HG03520 (cell line): ENCODE data around the gene GNRH2.
"Not testable (repeated sequence)": the region's sequence is repeated elsewhere in the genome, so short reads cannot be mapped to it uniquely, and the experiment has no call there.

ENCODE experiments used
- ATAC-seq: cut with Tn5 transposase; IDR thresholded peaks from one replicate; pipeline ENCODE4 v1.9.1; 2021; ENCODE audit warnings: mild to moderate bottlenecking, moderate library complexity; ENCODE audit not compliant: unreplicated experiment

The GNRH2 gene

DNA sequence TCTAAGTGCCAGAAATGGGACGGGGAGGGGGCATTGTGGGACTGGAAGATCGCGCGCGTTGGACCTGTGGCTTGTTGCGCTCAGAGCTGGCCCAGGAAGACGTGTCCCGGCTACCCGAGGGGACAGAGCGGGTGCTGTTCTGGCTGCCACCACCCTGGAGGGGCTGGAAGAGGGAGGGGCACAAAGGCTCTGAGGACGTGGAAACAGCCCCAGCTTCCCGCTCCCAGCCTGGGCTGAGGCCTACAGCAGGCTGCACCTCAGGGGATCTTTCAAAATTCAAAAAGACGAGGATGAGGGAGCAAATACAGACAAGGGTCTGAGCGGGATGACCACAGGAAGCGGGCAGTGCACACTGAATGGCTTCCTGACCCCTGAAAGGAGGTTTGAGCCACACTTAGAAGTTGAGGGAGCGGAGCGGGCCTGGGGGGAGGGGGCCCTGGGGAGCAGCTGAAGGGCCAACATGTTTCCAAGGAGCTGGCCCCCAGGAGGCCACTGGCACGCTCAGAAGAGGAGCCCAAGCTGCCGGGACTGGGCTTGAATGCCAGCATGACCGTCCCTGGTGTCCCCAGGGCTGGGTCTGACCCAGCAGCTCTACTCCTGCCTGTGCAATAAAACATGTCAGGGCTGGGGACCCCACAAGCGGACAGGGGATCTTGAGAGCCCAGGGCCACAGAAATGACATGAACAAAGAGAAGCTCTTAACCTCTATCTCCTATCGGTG is 29.3 kb downstream of the GNRH2 start:
- ATAC-seq = no peak

- ATAC-seq = not testable (repeated sequence)
These were observed 29.8 kb downstream of the GNRH2 start for GRCh38 chr20:3073251-3073643.

GRCh38 chr20:3074812-3075211 is 31.4 kb downstream of the GNRH2 start:
- no peak for ATAC-seq

DNA sequence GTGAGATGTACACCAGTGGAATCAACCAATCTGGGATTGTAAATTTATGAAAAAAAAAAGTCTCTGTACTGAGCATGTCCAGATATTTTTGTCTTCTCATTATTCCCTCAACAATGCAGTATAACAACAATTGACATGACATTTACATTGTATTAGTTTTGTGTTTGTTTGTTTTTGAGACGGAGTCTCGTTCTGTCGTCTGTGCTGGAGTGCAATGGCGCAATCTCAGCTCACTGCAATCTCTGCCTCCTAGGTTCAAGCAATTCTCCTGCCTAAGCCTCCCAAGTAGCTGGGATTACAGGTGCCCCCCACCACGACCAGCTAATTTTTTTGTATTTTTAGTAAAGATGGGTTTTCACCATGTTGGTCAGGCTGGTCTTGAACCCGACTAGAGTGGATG is 31.9 kb downstream of the GNRH2 start:
- ATAC-seq = not testable (repeated sequence)

DNA sequence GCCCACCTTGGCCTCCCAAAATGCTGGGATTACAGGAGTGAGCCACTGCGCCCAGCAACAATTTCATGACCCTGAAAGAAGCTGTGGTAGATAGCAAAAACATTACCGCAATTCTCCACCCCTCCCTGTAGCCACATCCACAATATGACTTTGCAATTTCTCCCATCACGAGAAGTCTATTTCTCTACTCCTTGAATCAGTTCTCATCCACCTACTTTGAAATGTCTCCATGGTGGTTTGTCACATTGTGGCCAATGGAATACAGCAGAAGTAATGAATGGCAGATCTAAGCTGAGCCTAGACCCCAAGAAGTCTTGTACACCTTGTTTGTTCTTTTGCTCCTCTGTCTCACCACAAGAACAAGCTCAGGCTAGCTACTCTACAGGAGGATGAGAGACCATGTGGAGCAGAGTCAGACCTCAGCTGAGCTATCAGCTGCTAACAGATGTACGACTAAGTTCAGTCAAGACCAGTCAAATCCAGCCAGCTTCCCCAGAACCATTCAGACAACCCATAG is 34.3 kb downstream of the GNRH2 start:
- no peak for ATAC-seq

GRCh38 chr20:3080939-3081388 is 37.5 kb downstream of the GNRH2 start:
- no peak for ATAC-seq

GRCh38 chr20:3081641-3082040 is 38.2 kb downstream of the GNRH2 start:
- no peak for ATAC-seq

GRCh38 chr20:3082306-3082951 is 39.0 kb downstream of the GNRH2 start:
- ATAC-seq = no peak

GRCh38 chr20:3082955-3083952 is 39.8 kb downstream of the GNRH2 start:
- no peak for ATAC-seq

DNA sequence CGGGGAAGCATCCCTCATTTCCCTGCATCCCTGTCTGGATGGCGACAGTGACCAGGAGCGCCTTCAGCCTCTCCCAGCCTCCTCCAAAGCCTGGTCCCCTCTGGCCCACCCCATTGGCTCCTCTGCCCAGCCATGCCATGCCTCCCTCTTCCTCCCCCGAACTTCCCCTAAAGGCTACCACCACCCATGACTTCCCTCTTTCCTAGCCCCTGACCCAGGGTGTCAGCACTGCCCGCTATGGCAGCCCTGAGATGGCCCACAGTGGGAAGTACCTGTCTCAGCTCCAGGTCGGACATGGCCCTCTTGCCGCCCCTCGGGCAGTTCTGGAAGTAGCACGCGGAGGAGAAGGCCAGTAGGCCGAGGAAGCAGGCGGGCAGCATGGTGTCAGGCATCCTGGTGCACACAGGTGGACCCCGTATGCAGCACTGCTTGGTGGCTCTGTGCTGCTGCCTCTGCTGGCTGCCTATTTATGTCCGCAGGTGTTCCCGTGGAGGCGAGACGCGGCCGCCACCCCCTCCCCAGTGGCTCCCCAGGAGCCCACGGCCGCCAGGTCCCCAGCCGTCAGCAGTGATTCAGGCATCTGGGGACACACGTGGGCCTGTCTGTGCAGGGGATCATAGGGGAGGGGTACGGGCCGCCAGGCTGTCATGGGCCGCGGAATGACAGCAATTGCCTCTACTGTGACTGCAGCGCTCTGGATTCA is 41.0 kb downstream of the GNRH2 start, which contains the start of gene AVP:
Gene AVP, minus strand, starts transcription at position 442 of the 703 bp plus-strand sequence. Its CDS starts 50 bp downstream, at position 392.
- ATAC-seq = no peak

GRCh38 chr20:3084986-3085360 is 41.6 kb downstream of the GNRH2 start:
- ATAC-seq = no peak

DNA sequence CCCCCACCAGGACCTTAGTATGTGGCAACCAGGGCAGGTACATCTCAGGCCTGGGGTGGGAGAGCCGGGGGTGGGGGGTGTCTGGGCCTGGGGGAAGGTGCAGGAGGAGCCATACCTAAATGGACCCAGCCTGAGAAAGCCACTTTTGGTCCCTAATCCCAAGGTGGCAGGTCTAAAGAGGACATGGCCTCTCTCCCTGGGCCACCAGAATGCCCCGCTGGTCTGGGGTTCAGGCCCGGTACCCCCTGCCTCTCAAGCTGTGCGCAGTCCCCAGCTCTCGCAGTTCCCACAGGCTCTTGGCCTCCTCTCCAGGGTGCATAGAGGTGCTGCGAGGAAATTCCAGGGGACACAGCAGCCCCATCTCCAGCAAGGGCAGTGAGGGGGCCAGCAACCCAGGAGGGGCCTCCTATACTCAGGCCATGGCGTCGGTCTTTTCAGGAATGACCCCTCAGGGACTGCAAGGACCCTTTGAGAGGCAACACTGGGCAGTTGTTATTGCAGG is 42.2 kb downstream of the GNRH2 start:
- no peak for ATAC-seq

GRCh38 chr20:3088031-3088430 is 44.6 kb downstream of the GNRH2 start:
- ATAC-seq = no peak

DNA sequence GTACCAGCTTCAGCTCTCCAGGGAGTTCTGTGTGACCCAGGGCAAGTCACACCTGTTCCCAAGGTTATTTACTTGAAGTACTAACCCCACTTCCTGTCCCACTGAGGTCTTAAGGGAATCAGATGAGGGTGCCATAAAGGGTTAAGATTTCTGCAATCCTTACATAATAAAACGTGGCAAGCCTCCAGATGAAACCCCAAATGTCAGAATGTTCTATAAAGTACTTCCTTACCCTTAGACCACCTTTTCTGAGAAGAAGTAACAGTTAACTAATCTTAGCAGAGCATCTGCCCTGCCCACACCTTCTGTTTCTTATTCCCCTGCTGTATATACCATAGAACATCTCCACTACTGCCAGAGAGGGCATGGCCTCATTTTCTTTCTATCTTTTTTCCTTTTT is 47.1 kb downstream of the GNRH2 start:
- ATAC-seq = no peak

GRCh38 chr20:3092611-3093379 is 49.4 kb downstream of the GNRH2 start:
- ATAC-seq = no peak

- no peak for ATAC-seq
These were observed 50.5 kb downstream of the GNRH2 start for GRCh38 chr20:3093861-3094361.

- no peak for ATAC-seq
These were observed 51.6 kb downstream of the GNRH2 start for GRCh38 chr20:3094848-3095629.
